Fibroblast of villous mesenchyme (primary cell): ENCODE measurements around the gene RBM20. TPM values are rescaled to one million over a fixed set of nuclear protein-coding genes. Genes with fewer than 3 reads are reported as not detected.

ENCODE experiments used
- DNase-seq: peaks from one replicate; pipeline ENCODE4 v3.0.0-alpha.2; 2010; ENCODE audit warnings: low read depth
- H3K4me3 ChIP-seq: 2 replicates; pipeline ENCODE4 v1.5.1; 2011; ENCODE audit warnings: low read depth, mild to moderate bottlenecking, low read length
- total RNA-seq: library from RNA; depleted of rRNA; stranded (reverse); fragments of >200 nt; gene quantifications from 2 replicates; pipeline ENCODE4 v1.2.3, GENCODE V29; 2012
- TF ChIP-seq, protein P1 (sequence below): IDR thresholded peaks from 2 replicates; pipeline ENCODE4 v1.5.1; 2012; ENCODE audit warnings: low read depth, mild to moderate bottlenecking, low read length; ENCODE audit not compliant: insufficient read depth

Gene RBM20
- total RNA-seq, 1 donor = under 0.01 TPM

DNA sequence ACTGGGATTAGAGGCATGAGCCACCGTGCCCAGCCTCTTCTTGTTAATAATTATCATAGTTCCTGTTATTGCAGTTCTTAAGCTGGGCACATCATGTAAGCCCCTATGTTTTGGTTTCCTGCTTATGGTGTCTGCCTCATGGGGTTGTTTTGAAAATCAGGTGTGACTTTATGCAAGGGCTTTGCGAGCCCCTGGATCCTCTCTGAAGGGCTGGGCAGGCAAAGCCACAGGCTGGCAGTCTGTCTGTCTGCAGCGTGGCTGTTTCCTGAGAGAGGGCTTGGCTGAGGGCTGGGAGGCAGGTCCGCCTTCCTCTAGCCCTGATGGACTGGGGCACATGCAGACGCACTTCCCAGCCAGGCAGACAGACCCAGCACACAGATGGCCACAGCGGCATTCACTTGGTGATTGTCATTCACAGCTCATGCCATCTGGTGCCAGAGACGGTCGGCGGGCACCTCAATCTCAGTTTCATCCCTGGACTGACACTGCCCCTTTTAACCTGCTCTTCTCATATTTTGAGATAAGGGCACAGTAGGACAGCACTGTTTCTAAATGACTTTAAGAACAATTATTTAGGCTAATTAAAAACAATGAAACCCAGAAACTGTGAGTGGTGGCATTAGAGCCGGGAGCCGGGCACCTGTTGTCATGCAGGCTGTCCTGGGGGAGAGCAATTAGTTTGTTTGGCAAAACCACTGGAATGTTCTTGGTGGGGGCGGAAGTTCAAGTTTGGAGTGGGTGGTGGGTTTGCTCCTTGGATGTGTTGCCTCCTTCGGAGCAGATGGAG lies 35.5 kb downstream of the RBM20 start:
- no peak for DNase-seq
- H3K4me3 ChIP-seq = no peak overlapping the region
- TF ChIP-seq, protein P1, sequence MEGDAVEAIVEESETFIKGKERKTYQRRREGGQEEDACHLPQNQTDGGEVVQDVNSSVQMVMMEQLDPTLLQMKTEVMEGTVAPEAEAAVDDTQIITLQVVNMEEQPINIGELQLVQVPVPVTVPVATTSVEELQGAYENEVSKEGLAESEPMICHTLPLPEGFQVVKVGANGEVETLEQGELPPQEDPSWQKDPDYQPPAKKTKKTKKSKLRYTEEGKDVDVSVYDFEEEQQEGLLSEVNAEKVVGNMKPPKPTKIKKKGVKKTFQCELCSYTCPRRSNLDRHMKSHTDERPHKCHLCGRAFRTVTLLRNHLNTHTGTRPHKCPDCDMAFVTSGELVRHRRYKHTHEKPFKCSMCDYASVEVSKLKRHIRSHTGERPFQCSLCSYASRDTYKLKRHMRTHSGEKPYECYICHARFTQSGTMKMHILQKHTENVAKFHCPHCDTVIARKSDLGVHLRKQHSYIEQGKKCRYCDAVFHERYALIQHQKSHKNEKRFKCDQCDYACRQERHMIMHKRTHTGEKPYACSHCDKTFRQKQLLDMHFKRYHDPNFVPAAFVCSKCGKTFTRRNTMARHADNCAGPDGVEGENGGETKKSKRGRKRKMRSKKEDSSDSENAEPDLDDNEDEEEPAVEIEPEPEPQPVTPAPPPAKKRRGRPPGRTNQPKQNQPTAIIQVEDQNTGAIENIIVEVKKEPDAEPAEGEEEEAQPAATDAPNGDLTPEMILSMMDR = no peak

GRCh38 chr10:110680273-110681020 lies 36.3 kb downstream of the RBM20 start:
- TF ChIP-seq, protein P1 = no peak
- no peak for DNase-seq
- no peak overlapping the region for H3K4me3 ChIP-seq

DNA sequence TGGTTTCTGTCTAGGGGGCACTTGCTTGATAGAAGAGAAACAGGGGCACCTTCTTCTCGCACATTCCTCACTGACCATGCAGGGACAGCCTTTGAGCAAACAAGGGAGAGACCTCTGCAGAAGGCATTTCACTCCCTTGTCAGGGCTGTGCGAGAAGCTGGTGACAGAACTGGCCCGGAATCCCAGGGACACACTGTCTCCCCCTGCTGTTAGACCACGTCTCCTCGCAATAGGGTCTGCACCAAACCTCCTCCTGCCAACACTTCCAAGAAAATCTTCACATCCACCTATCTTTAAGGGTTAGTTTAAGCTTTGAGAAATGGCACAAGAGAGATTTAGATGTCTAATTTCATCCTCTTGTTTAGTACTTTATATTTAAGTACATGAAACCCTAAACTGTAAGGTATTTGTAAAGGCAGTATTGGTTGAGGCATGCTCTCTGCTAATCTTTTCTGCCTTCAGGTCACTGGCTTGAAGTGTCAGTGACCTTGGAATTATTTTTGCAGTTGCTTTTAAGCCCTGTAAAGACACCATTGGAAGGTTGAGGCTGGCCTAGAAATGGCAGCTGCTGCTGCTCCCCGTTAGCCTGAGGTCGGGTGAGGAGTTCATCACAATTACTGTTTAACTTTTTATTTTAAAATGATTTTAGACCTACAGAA lies 37.0 kb downstream of the RBM20 start:
- TF ChIP-seq, protein P1 = peak; percentile 68
- H3K4me3 ChIP-seq = no peak overlapping the region
- peak; percentile 30 for DNase-seq

DNA sequence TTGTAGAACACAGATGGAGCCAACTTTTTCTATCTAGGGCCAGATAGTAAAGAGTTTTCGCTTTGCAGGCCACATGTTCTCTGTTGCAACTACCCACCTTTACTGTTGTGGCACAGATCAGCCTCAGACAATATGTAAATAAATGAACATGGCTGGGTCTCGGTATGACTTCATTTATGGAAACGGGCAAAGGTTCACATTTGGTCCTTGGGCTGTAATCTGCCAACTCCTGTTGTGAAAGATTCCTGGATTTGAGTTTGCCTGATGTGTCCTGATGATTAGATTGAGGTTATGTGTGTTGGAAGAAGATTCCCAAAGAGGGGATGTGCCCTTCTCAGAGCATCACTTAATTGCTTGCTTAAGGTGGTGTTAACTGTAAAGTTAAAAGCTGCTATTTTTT lies 38.2 kb downstream of the RBM20 start:
- TF ChIP-seq, protein P1 = no peak
- DNase-seq = no peak
- no peak overlapping the region for H3K4me3 ChIP-seq

DNA sequence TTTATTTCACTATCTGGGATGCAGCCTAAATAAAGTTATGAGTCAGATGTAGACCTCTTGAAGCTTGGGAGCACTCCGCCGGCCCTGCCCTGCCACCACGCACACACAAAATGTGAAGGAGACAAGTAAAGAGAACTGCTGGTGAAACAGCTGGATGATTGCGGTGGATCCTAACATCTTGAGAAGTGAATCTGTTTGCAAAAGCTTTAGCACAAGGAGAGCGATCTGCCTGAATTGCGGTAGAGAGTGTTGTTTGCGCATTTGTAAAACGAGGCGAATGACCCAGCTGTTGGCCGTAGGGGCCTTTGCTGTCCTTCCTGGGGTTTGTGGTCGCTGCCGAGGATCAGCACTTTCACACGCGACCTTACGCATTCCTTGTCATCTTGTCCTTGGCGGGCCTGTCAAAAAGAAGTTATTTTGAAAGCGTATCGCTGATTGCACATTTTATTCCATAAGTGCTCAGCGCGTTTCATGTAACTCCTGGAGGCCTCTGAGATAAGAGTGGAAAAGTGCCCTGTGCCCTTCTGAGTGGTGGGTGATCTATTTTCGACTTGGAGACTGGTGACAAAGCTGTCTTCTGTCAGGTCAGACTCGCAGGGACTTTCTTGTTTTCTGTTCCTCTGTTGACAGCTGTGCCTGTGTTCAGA lies 40.8 kb downstream of the RBM20 start:
- H3K4me3 ChIP-seq = no peak overlapping the region
- TF ChIP-seq, protein P1 = no peak
- DNase-seq = peak; percentile 42

- TF ChIP-seq, protein P1 = no peak
- DNase-seq = no peak
- no peak overlapping the region for H3K4me3 ChIP-seq
Observed at GRCh38 chr10:110686047-110686446, 41.9 kb downstream of the RBM20 start.
